T-helper 2 cell treated with Interferon-gamma antibody and Interleukin-4, amounts not matched to agents 5 μg/mL and 100 μg/mL, for 36 hours (primary cell): ENCODE measurements around the gene FBXO10.

Source experiments
- DNase-seq: peaks from one replicate; pipeline ENCODE4 v3.0.0; 2021; ENCODE audit warnings: low spot score
- H3K27ac Mint-ChIP-seq: one replicate; pipeline ENCODE4 v1.8.0; 2021; ENCODE audit warnings: mild to moderate bottlenecking, mixed read lengths
- H3K27me3 Mint-ChIP-seq: one replicate; pipeline ENCODE4 v1.8.0; 2021; ENCODE audit warnings: low read depth, mixed read lengths
- H3K36me3 Mint-ChIP-seq: one replicate; pipeline ENCODE4 v1.8.0; 2021; ENCODE audit warnings: low read depth, mixed read lengths
- H3K4me1 Mint-ChIP-seq: one replicate; pipeline ENCODE4 v1.8.0; 2021; ENCODE audit warnings: low read depth, mixed read lengths
- H3K4me3 Mint-ChIP-seq: one replicate; pipeline ENCODE4 v1.8.0; 2022; ENCODE audit warnings: mild to moderate bottlenecking, moderate library complexity, mixed read lengths
- H3K9me3 Mint-ChIP-seq: one replicate; pipeline ENCODE4 v1.8.0; 2021; ENCODE audit warnings: mixed read lengths

Gene FBXO10

GRCh38 chr9:37550781-37551180 is 25.4 kb downstream of the FBXO10 start:
- Mint-ChIP-seq H3K4me3 (no peak overlapping the region), H3K36me3 (no peaks in the 10 kb centered on the region), H3K27me3 (peaks cover 3% of the 10 kb centered on the region), H3K9me3 (no peaks in the 10 kb centered on the region), H3K27ac (no peak overlapping the region), H3K4me1 (no peaks in the 10 kb centered on the region)
- no peak for DNase-seq

GRCh38 chr9:37549527-37549926 is 26.7 kb downstream of the FBXO10 start:
- H3K9me3 Mint-ChIP-seq, result no peaks in the 10 kb centered on the region
- no peak overlapping the region for H3K27ac Mint-ChIP-seq
- H3K27me3 Mint-ChIP-seq, result peaks cover 3% of the 10 kb centered on the region
- no peaks in the 10 kb centered on the region for H3K4me1 Mint-ChIP-seq
- no peak overlapping the region for H3K4me3 Mint-ChIP-seq
- no peaks in the 10 kb centered on the region for H3K36me3 Mint-ChIP-seq
- DNase-seq, result no peak

- Mint-ChIP-seq H3K9me3 (no peaks in the 10 kb centered on the region), H3K27ac (no peak overlapping the region), H3K4me3 (no peak overlapping the region), H3K27me3 (peaks cover 3% of the 10 kb centered on the region), H3K36me3 (no peaks in the 10 kb centered on the region), H3K4me1 (no peaks in the 10 kb centered on the region)
- DNase-seq, result no peak
These were observed 28.8 kb downstream of the FBXO10 start for GRCh38 chr9:37547328-37547878.

GRCh38 chr9:37543468-37543867 is 32.7 kb downstream of the FBXO10 start:
- Mint-ChIP-seq H3K27ac (no peak overlapping the region), H3K9me3 (no peaks in the 10 kb centered on the region), H3K4me3 (no peak overlapping the region), H3K36me3 (no peaks in the 10 kb centered on the region), H3K4me1 (no peaks in the 10 kb centered on the region), H3K27me3 (no peaks in the 10 kb centered on the region)
- DNase-seq, result no peak

DNA sequence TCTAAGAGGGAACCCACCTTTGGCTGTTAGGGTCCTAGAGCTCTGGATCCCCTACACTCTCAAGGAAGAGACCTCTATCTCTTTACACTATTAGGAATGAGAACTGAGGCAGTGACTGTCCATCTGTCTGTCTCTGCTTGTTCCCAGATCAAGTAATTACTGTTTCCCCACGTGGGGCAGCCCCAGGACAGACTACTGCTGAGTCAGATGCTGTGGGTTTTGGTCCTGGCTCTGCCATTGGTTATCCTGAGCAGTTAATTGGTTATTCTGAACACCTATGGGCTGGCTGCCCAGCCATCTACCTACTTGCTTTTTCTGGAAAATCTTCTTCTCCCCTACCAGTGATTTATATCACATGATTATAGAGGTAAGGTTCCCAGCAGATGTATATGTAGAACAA is 33.3 kb downstream of the FBXO10 start:
- H3K27ac Mint-ChIP-seq, result no peak overlapping the region
- DNase-seq, result no peak
- no peaks in the 10 kb centered on the region for H3K36me3 Mint-ChIP-seq

DNA sequence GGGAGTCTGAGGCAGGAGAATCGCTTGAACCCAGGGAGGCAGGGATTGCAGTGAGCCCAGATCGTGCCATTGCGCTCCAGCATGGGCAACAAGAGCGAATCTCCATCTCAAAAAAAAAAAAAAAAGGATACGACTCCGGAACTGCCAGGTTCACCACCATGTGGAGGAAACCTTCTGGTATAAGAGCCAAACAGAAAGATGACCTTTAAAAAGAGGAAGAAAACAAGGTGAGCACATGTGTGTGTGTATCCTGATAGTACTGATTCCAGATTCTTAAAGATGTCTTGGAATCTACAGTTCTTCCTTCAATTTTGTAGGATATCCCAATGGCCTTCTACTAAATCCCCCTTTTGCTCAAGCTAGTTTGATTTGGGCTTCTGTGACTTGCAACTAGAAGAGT is 33.7 kb downstream of the FBXO10 start:
- no peaks in the 10 kb centered on the region for H3K36me3 Mint-ChIP-seq

More for the DNA sequence above, 33.3 kb downstream of the FBXO10 start:
- H3K4me3 Mint-ChIP-seq, result no peak overlapping the region
- H3K4me1 Mint-ChIP-seq, result no peaks in the 10 kb centered on the region
- no peaks in the 10 kb centered on the region for H3K9me3 Mint-ChIP-seq
- no peaks in the 10 kb centered on the region for H3K27me3 Mint-ChIP-seq

GRCh38 chr9:37541465-37541864 is 34.7 kb downstream of the FBXO10 start:
- no peak for DNase-seq
- H3K27ac Mint-ChIP-seq, result no peak overlapping the region
- H3K27me3 Mint-ChIP-seq, result no peaks in the 10 kb centered on the region
- no peaks in the 10 kb centered on the region for H3K36me3 Mint-ChIP-seq
- no peak overlapping the region for H3K4me3 Mint-ChIP-seq
- no peaks in the 10 kb centered on the region for H3K9me3 Mint-ChIP-seq
- H3K4me1 Mint-ChIP-seq, result no peaks in the 10 kb centered on the region

More for the DNA sequence above, 33.7 kb downstream of the FBXO10 start:
- Mint-ChIP-seq H3K9me3 (no peaks in the 10 kb centered on the region), H3K4me1 (no peaks in the 10 kb centered on the region), H3K4me3 (no peak overlapping the region), H3K27ac (no peak overlapping the region), H3K27me3 (no peaks in the 10 kb centered on the region)
- DNase-seq, result no peak

- no peak overlapping the region for H3K4me3 Mint-ChIP-seq
- no peaks in the 10 kb centered on the region for H3K9me3 Mint-ChIP-seq
- no peak for DNase-seq
- H3K4me1 Mint-ChIP-seq, result no peaks in the 10 kb centered on the region
- no peak overlapping the region for H3K27ac Mint-ChIP-seq
- H3K36me3 Mint-ChIP-seq, result no peaks in the 10 kb centered on the region
- H3K27me3 Mint-ChIP-seq, result no peaks in the 10 kb centered on the region
These were observed 35.5 kb downstream of the FBXO10 start for GRCh38 chr9:37540634-37541033.

DNA sequence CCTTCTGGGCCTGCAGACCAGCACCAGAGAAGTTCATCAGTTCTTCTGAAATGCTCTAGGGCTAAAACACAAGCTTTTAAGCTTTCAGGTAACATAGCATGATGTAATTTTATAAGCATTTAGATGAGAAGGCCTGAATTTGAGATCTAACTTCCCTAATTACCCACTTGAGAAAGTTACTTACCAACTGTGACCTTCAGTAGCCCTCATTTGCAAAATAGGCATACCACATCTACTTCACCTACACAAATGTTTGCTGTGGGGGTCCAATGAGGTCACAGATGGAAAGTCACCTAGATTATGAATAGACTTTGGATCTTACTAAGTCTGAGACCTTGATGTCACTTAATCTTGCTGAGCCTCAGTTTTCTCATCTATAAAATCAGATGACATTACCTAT is 36.5 kb downstream of the FBXO10 start:
- Mint-ChIP-seq H3K9me3 (no peaks in the 10 kb centered on the region), H3K27me3 (no peaks in the 10 kb centered on the region), H3K27ac (no peak overlapping the region), H3K36me3 (no peaks in the 10 kb centered on the region), H3K4me1 (no peaks in the 10 kb centered on the region), H3K4me3 (no peak overlapping the region)
- DNase-seq, result no peak

DNA sequence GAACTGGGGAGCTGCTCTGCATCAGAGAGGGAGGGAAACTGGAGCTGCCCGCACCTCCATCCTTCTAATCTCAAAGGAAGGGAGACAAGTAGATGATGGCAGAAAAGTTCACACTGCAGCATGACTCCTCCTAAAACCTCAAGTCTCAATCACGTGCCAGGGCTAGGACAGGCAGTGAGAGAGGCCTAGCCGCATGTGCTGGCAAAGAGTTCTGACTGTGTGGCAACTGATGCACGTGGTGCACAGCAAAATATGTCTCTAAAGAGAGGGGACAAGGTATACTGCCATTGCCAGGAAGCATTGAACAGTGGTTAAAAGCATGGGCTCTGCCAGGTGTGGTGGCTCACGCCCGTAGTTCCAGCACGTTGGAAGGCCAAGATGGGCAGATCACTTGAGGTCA is 38.1 kb downstream of the FBXO10 start:
- Mint-ChIP-seq H3K4me1 (no peaks in the 10 kb centered on the region), H3K36me3 (no peaks in the 10 kb centered on the region), H3K27ac (no peak overlapping the region), H3K4me3 (no peak overlapping the region), H3K27me3 (no peaks in the 10 kb centered on the region), H3K9me3 (no peaks in the 10 kb centered on the region)
- no peak for DNase-seq

DNA sequence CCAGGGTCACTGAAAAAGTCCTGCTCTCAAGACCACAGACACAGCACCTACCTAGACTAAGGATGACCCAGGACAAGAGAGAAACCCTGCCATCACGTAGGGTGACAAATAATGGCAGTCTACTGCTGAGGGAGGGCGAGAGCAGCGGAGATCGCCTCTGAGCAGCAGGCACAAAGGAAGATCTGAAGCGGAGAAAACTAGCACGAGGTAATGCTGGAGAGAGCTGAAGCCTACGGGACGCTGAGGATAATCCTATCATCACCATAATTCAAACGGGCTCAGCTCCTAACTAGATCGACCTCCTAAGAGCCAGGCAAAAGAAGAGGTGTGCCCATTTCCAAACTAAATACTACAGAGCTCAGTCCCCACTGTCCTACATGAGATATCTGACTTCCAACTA is 41.3 kb downstream of the FBXO10 start:
- no peak for DNase-seq
- no peaks in the 10 kb centered on the region for H3K9me3 Mint-ChIP-seq
- no peaks in the 10 kb centered on the region for H3K36me3 Mint-ChIP-seq
- H3K27me3 Mint-ChIP-seq, result no peaks in the 10 kb centered on the region
- no peak overlapping the region for H3K27ac Mint-ChIP-seq
- H3K4me3 Mint-ChIP-seq, result no peak overlapping the region
- no peaks in the 10 kb centered on the region for H3K4me1 Mint-ChIP-seq

GRCh38 chr9:37534412-37534811 is 41.8 kb downstream of the FBXO10 start:
- Mint-ChIP-seq H3K27me3 (no peaks in the 10 kb centered on the region), H3K36me3 (no peaks in the 10 kb centered on the region), H3K27ac (no peak overlapping the region), H3K4me3 (no peak overlapping the region), H3K9me3 (no peaks in the 10 kb centered on the region), H3K4me1 (no peaks in the 10 kb centered on the region)
- DNase-seq, result no peak

DNA sequence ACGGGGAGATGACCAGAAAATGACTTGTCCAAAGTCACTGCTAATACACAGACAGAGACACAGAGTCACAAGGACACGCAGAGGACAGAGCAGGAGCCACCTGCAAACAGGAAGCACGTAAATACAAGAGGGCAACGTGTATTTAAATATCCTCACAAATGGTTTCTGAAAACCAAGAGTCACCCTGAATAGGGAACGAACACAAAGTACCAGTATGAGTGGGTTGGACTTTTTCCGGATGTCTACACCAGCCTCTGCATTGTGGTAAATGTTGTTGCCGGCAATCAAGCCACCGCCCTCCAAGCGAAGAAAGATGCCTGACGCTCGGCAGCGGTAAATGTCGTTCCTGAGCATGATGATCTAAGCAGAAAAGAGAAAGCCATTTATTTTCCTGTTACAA is 44.5 kb downstream of the FBXO10 start:
- no peak overlapping the region for H3K4me3 Mint-ChIP-seq
- H3K4me1 Mint-ChIP-seq, result peaks cover 5% of the 10 kb centered on the region
- H3K36me3 Mint-ChIP-seq, result no peaks in the 10 kb centered on the region
- no peaks in the 10 kb centered on the region for H3K27me3 Mint-ChIP-seq
- no peak overlapping the region for H3K27ac Mint-ChIP-seq
- DNase-seq, result no peak
- no peaks in the 10 kb centered on the region for H3K9me3 Mint-ChIP-seq

GRCh38 chr9:37528652-37529471 is 47.3 kb downstream of the FBXO10 start:
- H3K36me3 Mint-ChIP-seq, result no peaks in the 10 kb centered on the region
- H3K4me1 Mint-ChIP-seq, result peaks cover 5% of the 10 kb centered on the region
- H3K27ac Mint-ChIP-seq, result peak overlapping the region; percentile 31
- no peaks in the 10 kb centered on the region for H3K9me3 Mint-ChIP-seq
- no peaks in the 10 kb centered on the region for H3K27me3 Mint-ChIP-seq
- peak overlapping the region; percentile 39 for H3K4me3 Mint-ChIP-seq
- DNase-seq, result peak; percentile 45

DNA sequence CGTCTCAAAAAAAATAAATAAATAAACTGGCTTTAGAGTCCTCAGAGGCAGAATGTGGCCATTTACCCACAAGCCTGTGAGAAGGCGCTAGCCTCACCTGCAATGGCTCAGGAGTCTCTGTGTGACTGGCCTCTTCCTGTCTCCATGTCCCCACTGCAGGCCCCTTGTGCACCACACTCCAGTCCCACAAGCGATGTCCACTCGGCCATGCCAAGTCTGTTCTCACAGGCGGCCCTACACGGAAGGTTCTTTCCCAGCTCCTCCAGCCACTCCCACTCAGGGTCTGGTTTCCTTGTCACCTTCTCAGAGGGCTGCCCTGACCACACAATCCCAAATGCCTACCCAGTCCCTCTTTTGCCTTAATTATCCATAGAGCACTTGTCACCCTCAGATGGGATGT is 52.3 kb downstream of the FBXO10 start:
- Mint-ChIP-seq H3K4me1 (peaks cover 3% of the 10 kb centered on the region), H3K27me3 (no peaks in the 10 kb centered on the region), H3K4me3 (no peak overlapping the region), H3K36me3 (no peaks in the 10 kb centered on the region), H3K9me3 (no peaks in the 10 kb centered on the region), H3K27ac (no peak overlapping the region)
- no peak for DNase-seq
